CD4-positive, alpha-beta T cell treated with Interleukin-4 for 4 hours (primary cell): Measurements from ENCODE around the gene GLP2R.

Source experiments
- DNase-seq: peaks from one replicate; pipeline ENCODE4 v3.0.0-alpha.2; 2020

The GLP2R gene

GRCh38 chr17:9859781-9860180 is 34.1 kb downstream of the GLP2R start:
- DNase-seq = no peak

- DNase-seq = no peak
These were observed 35.1 kb downstream of the GLP2R start for GRCh38 chr17:9860851-9861250.

- DNase-seq = no peak
These were observed 36.5 kb downstream of the GLP2R start for GRCh38 chr17:9862220-9862619.

GRCh38 chr17:9862949-9863348 is 37.2 kb downstream of the GLP2R start:
- DNase-seq = no peak

- no peak for DNase-seq
These were observed 39.9 kb downstream of the GLP2R start for GRCh38 chr17:9865586-9865985.

GRCh38 chr17:9868552-9868951 is 42.8 kb downstream of the GLP2R start:
- DNase-seq = no peak

GRCh38 chr17:9872852-9873251 is 47.1 kb downstream of the GLP2R start:
- no peak for DNase-seq

- no peak for DNase-seq
These were observed 49.0 kb downstream of the GLP2R start for GRCh38 chr17:9874722-9875121.

GRCh38 chr17:9875441-9875840 is 49.7 kb downstream of the GLP2R start:
- DNase-seq = no peak

GRCh38 chr17:9878356-9878755 is 52.6 kb downstream of the GLP2R start:
- DNase-seq = no peak

- DNase-seq = no peak
These were observed 53.2 kb downstream of the GLP2R start for GRCh38 chr17:9878786-9879525.

- no peak for DNase-seq
These were observed 54.9 kb downstream of the GLP2R start for GRCh38 chr17:9880582-9880999.

GRCh38 chr17:9883451-9883850 is 57.7 kb downstream of the GLP2R start:
- no peak for DNase-seq

GRCh38 chr17:9886141-9886930 is 60.6 kb downstream of the GLP2R start:
- DNase-seq = no peak

- no peak for DNase-seq
These were observed 61.8 kb downstream of the GLP2R start for GRCh38 chr17:9887508-9887907.

GRCh38 chr17:9890124-9890523 is 64.4 kb downstream of the GLP2R start:
- DNase-seq = no peak

- no peak for DNase-seq
These were observed 67.8 kb downstream of the GLP2R start for GRCh38 chr17:9893411-9894012.

GRCh38 chr17:9894231-9894630 is 68.5 kb downstream of the GLP2R start:
- no peak for DNase-seq

GRCh38 chr17:9895923-9896322 is 70.2 kb downstream of the GLP2R start:
- no peak for DNase-seq

GRCh38 chr17:9897372-9897968 is 71.7 kb downstream of the GLP2R start:
- DNase-seq = no peak

- DNase-seq = no peak
These were observed 73.1 kb downstream of the GLP2R start for GRCh38 chr17:9898812-9899211.

- DNase-seq = no peak
These were observed 73.7 kb downstream of the GLP2R start for GRCh38 chr17:9899280-9900043.
